NCI-H774 (cell line): Measurements from ENCODE around the gene ATXN10.
"Not testable (repeated sequence)": the region's sequence is repeated elsewhere in the genome, so short reads cannot be mapped to it uniquely, and the experiment has no call there.

ENCODE experiments used
- DNase-seq: peaks from one replicate; lab custom pipeline; 2025; lab: John Stamatoyannopoulos, UW

The ATXN10 gene

GRCh38 chr22:45785458-45785857 is 113.8 kb downstream of the ATXN10 start:
- no peak for DNase-seq

GRCh38 chr22:45786726-45787125 is 115.1 kb downstream of the ATXN10 start:
- DNase-seq, result no peak

GRCh38 chr22:45787759-45788158 is 116.1 kb downstream of the ATXN10 start:
- DNase-seq, result no peak

- DNase-seq, result no peak
These were observed 116.9 kb downstream of the ATXN10 start for GRCh38 chr22:45788522-45788921.

GRCh38 chr22:45790401-45790800 is 118.8 kb downstream of the ATXN10 start:
- DNase-seq, result no peak

GRCh38 chr22:45793161-45793560 is 121.5 kb downstream of the ATXN10 start:
- no peak for DNase-seq

- no peak for DNase-seq
These were observed 122.3 kb downstream of the ATXN10 start for GRCh38 chr22:45793892-45794291.

GRCh38 chr22:45796009-45796408 is 124.4 kb downstream of the ATXN10 start:
- DNase-seq, result not testable (repeated sequence)

GRCh38 chr22:45799291-45799690 is 127.7 kb downstream of the ATXN10 start:
- no peak for DNase-seq

- DNase-seq, result peak; percentile 7
These were observed 130.4 kb downstream of the ATXN10 start for GRCh38 chr22:45802054-45802453.

- DNase-seq, result no peak
These were observed 132.8 kb downstream of the ATXN10 start for GRCh38 chr22:45804319-45804985.

GRCh38 chr22:45804986-45805325 is 133.3 kb downstream of the ATXN10 start:
- no peak for DNase-seq

GRCh38 chr22:45805413-45805812 is 133.8 kb downstream of the ATXN10 start:
- DNase-seq, result no peak

GRCh38 chr22:45807156-45807915 is 135.7 kb downstream of the ATXN10 start:
- no peak for DNase-seq

- no peak for DNase-seq
These were observed 141.3 kb downstream of the ATXN10 start for GRCh38 chr22:45812910-45813309.

- DNase-seq, result no peak
These were observed 142.6 kb downstream of the ATXN10 start for GRCh38 chr22:45814198-45814597.

GRCh38 chr22:45816776-45817175 is 145.1 kb downstream of the ATXN10 start:
- no peak for DNase-seq

- no peak for DNase-seq
These were observed 146.2 kb downstream of the ATXN10 start for GRCh38 chr22:45817745-45818423.

GRCh38 chr22:45818424-45819085 is 146.9 kb downstream of the ATXN10 start:
- no peak for DNase-seq

GRCh38 chr22:45819305-45819704 is 147.7 kb downstream of the ATXN10 start:
- DNase-seq, result no peak

GRCh38 chr22:45823336-45823735 is 151.7 kb downstream of the ATXN10 start:
- no peak for DNase-seq

GRCh38 chr22:45826520-45826919 is 154.9 kb downstream of the ATXN10 start:
- no peak for DNase-seq

GRCh38 chr22:45828841-45829240 is 157.2 kb downstream of the ATXN10 start:
- no peak for DNase-seq
